ENCODE data around the gene CBX2. TPM values are rescaled to one million over a fixed set of nuclear protein-coding genes. Genes with fewer than 3 reads are reported as not detected.

CBX2 gene
- total RNA-seq, 1 experiment from 2014 or later = 79.4 TPM

- Histone ChIP-seq H4K5ac (ENCODE audit: insufficient read length, low read depth, low read length) (no peak overlapping the region), H3K23me2 (ENCODE audit: insufficient read length, low read depth, low read length, poor library complexity, severe bottlenecking) (peaks cover 2% of the 10 kb centered on the region), H3K4ac (ENCODE audit: low read depth, low read length) (no peak overlapping the region), H3K18ac (ENCODE audit: insufficient read length, low read depth, low read length) (no peak overlapping the region), H3K4me2 (ENCODE audit: insufficient read depth, insufficient read length, low read length) (no peak overlapping the region), H3T11ph (ENCODE audit: low read length) (no peak overlapping the region), H2BK5ac (ENCODE audit: insufficient read length, low read length) (no peak overlapping the region), H2AFZ (ENCODE audit: low read length) (no peak overlapping the region), H3K79me1 (ENCODE audit: insufficient read depth, low read depth, low read length, poor library complexity, severe bottlenecking) (no peaks in the 10 kb centered on the region), H3K56ac (ENCODE audit: insufficient read length, low read depth, low read length) (no peak overlapping the region), H4K20me1 (ENCODE audit: control insufficient read depth, insufficient read depth, insufficient read length) (no peaks in the 10 kb centered on the region), H3K27ac (ENCODE audit: insufficient read length, low read depth, low read length) (no peak overlapping the region), H3K9me3 (ENCODE audit: control insufficient read depth, low read depth, low read length) (no peaks in the 10 kb centered on the region), H3K79me2 (ENCODE audit: insufficient read depth, low read length) (no peaks in the 10 kb centered on the region), H2BK20ac (ENCODE audit: low read depth, low read length, poor library complexity, severe bottlenecking) (no peak overlapping the region), H3K23ac (ENCODE audit: insufficient read length, low read depth, low read length) (no peak overlapping the region), H3K27me3 (ENCODE audit: insufficient read depth, low read length) (peaks cover 88% of the 10 kb centered on the region), H4K8ac (replicated peaks; ENCODE audit: insufficient read length, low read depth, low read length) (no peak overlapping the region), H4K91ac (ENCODE audit: insufficient read length, low read depth, low read length) (no peak overlapping the region), H2BK15ac (ENCODE audit: low read depth, low read length) (no peak overlapping the region), H2AK5ac (ENCODE audit: insufficient read length, low read length) (no peak overlapping the region), H2BK12ac (ENCODE audit: insufficient read length, low read depth, low read length) (no peak overlapping the region), H2BK120ac (ENCODE audit: low read depth, low read length, poor library complexity, severe bottlenecking) (no peak overlapping the region), H3K14ac (ENCODE audit: insufficient read depth, low read length) (no peak overlapping the region), H3K9ac (ENCODE audit: extremely low read depth, insufficient read length, low read length) (no peak overlapping the region), H3K4me1 (ENCODE audit: insufficient read depth, low read length) (no peaks in the 10 kb centered on the region; the same call in 1 of the 2 replicates)
- Mint-ChIP-seq H3K4me1 (peaks cover 43 to 57% of the 10 kb centered on the region in 2 experiments), H3K27ac (no peak overlapping the region), H3K9me3 (peaks cover 7% of the 10 kb centered on the region in 2 experiments; a peak in 4 of 5 replicates), H3K4me3 (no peak overlapping the region; a peak in 1 of 5 replicates), H3K36me3 (ENCODE audit: insufficient read depth in 1 of 3, low read depth in 3 of 3) (no peaks in the 10 kb centered on the region; a peak in 1 of 7 replicates), H3K27me3 (ENCODE audit: low read depth) (peaks cover 98% of the 10 kb centered on the region)
- DNase-seq = no peak
- no CpG with 5 or more reads among the region's 13 CpGs for WGBS (ENCODE audit: extremely low coverage, insufficient read length, low lambda C conversion rate)
- TF ChIP-seq CTCF (conservative IDR thresholded peaks at IDR 0.05) = no peak
Observed at GRCh38 chr17:79806863-79807720, 29.1 kb downstream of the CBX2 start.
